ENCODE measurements around the gene IGFL1.
A peak's percentile ranks its signal among the peaks of the same experiment; 100 is the strongest.
"Not testable (repeated sequence)": the region's sequence is repeated elsewhere in the genome, so short reads cannot be mapped to it uniquely, and the experiment has no call there.

IGFL1 gene

DNA sequence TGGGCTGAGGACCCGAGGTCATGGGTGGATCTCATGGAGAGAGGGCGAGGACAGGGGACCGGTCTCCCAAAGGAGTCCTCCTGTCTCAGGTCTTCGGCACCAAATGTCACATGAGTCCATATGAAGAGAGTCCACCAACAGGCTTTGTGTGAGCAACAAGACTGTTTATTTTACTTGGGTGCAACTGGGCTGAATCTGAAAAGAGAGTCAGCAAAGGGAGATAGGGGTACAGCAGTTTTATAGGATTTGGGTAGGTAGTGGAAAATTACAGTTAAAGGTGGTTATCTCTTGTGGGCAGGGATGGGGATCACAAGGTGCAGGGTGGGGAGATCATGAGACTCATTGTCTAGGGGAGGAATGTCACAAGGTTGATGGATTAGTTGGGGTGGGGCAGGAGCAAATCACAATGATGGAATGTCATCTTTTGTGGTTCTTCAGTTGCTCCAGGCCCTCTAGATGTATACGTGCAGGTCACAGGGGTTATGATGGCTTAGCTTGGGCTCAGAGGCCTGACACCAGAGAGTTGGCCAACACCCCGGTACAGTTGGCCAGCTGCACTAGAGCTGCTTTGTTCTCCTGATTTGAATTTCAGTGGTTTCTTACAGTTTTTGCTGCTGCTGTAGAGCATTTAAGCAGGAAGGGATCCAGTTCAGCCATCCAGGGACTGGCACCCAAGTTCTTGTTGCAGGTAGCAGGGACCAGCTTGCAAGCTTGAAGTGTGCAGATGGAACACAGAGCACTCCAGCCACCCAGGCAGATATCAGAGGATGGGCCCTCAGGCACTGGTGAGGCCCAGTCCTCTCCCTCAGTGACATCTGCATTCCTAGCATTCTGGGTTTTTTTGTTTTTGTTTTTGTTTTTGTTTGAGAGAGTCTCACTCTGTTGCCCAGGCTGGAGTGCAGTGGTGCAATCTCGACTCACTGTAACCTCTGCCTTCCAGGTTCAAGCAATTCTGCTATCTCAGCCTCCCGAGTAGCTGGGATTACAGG is 26.4 kb upstream of the IGFL1 start:
- DNase-seq = no peak

DNA sequence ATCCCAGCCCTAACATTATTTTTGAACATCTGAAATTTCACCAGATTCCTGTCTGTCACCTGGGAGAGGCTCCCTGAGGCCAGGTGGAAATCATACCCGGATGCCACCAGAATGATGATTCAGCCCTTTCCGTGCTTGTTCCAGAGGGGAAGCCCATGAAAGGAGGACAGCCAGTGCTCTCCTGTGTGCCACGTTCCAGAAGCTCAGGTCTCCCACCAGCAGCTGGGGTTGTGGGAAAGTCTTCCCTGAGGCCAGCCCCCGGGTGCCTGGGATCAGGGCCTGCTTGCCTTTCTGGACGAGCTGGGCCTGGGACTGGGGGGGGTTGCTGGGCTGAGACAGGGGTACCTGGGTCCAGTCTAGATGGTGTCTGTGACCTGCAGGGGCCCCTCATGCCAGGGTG is 25.5 kb upstream of the IGFL1 start:
- no peak for DNase-seq

DNA sequence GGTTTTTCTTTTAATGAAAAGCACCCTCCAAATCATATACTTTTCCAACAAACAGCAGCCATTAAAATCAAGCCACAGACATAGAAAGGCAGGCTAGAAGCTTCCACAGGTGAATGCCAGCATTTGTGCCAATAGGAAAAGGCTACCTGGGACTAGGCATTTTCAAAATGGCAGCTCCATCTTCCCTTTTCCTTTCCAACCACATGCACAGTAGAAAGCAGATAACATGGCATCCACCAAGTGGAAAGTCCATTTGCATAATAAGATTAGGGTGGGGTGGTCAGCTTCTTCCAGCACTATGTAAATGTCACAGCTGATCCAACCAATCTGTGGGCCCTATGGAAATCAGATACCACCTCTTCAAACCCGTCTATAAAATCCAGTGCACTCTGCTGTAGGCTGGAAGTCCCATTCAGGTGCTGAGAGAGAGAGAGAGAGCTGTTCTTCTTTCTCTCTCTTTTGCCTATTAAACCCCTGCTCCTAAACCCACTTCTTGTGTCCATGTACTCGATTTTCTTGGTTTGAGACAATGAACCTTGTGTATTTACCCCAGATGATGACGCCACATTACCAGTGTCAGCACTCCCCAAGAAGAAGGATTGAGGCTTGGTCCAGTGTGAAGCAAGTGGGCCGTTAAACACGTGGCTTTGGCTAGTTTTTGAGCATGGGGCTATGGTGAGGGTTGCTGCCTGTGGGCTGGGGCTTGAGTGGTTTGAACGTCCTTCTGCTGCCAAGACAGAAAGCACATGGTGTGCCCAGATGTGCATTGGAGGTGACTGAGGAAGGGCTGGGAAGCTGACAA is 24.2 kb upstream of the IGFL1 start:
- DNase-seq = no peak

DNA sequence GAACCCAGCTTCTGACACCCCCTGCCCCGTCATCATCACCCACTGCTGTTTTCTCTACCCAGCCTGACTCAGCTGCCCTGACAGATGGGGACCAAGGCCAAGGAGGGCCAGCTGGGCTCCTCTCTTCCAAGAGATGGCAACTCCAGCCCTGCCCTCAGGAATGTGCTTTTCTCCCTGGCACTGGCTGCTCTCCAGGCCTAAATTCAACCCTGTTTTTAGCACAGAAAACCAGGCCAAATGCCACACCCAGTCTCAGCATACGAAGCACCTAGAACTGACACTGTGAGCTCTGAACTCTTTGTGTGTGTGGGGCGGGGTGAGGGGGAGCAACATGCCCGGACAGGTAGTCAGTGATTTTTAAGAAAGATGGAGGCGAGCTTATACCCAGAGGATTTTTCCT is 23.4 kb upstream of the IGFL1 start:
- DNase-seq = no peak

DNA sequence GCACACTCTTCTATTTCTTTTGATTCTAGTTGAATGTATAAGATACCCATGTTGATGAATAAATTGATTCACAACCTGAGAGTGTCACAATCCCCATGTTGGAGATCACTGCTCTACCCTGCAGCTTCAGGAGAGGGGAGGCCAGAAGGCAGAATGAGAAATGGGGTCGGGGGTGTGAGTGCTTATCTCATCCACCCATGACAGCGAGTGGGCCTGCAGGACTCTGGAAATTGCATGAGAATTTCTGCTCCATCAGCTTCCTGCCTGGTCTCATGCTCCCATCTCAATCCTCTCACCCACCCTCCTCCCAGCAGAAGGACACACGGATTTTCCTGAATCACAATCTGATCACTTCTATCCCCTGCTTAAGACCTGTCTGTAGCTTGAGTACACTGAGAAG is 22.9 kb upstream of the IGFL1 start:
- no peak for DNase-seq

DNA sequence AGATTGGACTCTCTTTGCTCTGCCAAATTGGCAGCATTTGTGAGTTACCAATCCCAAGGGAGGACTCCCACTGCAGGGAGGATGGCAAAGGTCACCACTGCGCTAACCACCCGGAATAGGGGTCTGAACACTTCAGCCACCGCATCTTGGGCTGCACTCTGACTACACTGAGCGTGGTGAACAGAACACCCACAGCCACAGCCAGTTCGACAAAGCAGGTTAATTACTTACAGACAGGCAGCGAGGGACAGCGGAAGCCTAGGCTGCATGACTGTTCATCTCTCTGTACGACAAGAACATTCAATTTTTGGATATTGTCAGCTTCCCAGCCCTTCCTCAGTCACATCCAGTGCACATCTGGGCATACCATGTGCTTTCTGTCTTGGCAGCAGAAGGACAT is 21.7 kb upstream of the IGFL1 start:
- DNase-seq = not testable (repeated sequence)

DNA sequence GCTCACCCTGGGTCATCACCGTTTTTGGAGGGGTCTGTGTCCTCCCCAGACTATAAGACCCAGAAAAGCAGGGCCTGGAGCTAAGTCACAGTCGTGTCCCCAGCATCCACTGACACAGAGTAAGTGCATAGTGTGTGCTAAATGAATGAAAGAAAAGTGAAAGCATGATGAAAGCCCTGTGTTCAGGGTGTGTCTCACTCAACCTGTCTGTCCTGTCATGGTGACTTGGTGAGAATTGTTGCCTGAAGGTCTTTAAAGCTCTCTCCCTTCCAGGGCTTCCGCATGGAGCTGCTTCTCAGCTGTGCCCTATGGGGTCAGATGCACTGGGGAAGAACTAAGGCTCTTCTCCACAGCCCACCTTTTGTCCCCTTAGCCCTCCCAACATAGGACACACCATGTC is 20.5 kb upstream of the IGFL1 start:
- DNase-seq = no peak

DNA sequence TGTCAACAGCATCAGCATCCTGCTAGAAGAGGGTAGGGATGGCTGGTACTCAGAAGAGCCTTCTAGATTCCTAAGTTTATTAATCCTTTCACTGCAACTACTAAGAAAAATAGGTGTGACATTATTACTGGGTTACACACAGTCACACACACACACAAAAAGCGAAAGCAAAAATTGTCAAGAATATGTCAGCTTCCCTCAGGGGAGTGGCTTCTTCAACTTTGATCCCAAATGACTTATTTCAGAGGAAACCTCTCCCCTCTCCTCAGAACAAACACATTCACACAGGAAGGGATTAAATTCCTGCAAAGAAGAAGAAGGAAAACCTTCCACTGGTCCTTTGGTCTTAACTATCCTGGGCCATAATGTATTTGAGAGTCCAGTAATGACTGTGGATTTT is 20.1 kb upstream of the IGFL1 start:
- DNase-seq = no peak

DNA sequence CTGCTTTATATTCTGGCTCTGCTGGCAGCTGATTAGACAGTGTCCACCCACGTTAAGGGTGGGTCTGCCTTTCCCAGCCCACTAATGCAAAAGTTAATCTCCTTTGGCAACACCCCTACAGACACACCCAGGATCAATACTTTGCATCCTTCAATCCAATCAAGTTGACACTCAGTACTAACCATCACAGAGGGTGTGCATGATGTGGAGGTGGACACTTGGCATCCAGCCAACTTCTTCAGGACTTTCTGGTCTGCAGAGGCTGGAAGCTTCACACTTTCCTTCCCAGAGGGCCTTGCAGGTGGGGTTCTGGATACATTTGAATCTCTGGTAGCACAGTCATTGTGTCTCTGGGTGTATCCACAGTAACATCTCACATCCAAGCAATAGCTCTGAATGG is 18.9 kb upstream of the IGFL1 start:
- DNase-seq = no peak

DNA sequence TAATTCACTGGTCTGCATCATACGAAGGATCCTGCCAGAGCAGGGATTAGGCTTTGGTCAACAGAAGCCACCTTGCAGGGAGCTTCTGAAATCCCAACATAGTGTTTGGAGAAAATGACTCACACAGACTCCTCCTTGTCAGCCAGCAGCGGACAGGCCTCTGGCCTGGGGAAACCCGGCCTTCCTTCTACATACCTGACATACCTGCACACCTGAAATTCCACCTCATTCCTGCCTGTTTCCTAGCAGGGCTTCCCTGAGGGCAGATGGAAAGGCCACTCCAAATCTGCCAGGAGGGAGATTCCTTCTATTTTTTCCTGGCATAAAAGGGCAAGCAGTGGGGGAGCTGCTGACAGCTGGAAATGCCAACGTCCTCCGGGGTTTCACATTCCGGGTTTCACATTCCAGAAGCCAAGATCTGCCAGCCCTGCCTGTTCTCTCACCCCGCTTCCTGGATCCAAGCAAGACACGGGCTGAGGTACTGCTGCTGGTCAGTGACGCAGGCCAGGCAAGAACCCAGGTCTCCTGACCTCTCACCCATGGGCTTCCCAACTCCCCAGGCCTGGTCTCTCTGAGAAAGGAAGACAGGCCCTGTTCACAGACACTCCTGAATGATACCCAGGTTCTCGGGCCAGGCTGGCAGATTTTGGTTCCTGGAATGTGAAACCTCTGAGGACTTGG is 18.2 kb upstream of the IGFL1 start:
- no peak for DNase-seq

DNA sequence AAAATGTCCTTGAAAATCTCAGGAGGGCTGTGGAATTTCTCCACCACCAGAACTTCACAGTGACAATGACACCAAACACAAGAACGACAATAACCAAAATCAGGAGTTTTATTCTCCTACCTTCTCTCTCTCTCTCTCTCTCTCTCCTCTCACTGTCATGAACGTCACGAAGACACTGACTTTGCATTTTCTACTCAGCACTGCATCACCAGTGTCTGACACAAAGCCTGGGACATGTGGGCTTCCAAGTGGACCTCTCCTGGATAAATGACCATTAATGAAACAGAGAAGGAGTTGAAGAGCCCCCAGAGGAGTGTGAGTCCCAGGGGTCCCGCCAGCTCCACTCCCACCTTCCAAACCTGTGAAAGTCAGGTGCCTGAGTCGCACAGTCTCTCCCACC is 16.9 kb upstream of the IGFL1 start:
- not testable (repeated sequence) for DNase-seq

DNA sequence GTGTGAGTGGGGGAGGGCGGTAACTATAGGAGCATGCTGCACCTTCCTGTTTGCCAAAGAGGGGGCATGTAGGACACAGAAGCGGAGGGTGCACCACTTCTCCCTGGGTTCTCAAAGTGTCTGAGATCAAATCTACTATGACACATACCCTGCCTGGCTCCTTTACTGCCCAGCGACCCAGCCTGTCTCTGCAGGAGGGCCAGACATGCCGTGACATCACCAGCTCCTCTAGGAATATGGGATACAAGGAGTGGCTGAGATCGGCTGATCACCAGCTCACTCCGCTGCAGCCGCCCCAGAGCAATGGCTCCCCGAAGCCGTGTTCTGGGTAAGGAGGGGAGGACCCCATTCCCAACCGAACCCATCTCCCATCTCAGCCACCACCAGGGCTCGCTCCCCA is 16.4 kb upstream of the IGFL1 start:
- DNase-seq = no peak

DNA sequence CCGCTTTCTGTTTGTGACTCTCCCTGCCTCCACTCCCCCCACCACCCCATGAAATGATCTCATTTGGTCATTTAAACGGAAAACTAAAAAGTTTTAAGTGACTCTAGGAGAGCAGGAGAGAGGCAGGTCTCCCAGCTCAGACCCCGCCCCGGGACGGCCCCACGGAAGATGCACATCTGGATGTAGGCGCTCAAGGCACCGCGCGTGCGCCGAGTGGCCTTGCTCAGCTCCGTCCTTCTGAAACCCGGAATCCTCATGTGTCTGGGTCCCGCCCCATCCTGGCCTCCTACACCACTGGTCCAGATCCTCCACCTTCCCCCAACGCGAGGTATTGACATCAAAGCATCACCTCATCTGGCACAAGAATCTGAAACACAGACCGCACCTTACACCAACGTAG is 15.7 kb upstream of the IGFL1 start:
- DNase-seq = no peak

DNA sequence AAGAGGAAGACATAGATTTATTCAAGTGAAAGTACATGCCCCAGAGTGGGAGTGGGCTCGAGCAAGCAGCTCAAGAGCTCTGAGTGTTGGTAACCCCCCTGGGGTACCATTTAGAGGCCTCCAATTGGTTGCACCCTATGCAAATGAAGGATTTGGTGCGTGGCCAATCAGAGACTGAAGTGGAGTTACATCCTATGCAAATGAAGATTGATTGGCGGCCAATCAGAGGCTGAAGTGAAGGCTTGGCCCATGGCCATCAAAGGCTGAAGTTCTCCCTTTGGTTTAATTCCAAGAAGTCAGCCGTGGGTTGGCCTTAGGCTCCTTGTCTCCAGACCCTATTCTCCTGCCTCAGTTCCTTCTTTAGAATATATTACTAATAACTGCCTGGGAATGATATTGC is 12.9 kb upstream of the IGFL1 start:
- DNase-seq = no peak

DNA sequence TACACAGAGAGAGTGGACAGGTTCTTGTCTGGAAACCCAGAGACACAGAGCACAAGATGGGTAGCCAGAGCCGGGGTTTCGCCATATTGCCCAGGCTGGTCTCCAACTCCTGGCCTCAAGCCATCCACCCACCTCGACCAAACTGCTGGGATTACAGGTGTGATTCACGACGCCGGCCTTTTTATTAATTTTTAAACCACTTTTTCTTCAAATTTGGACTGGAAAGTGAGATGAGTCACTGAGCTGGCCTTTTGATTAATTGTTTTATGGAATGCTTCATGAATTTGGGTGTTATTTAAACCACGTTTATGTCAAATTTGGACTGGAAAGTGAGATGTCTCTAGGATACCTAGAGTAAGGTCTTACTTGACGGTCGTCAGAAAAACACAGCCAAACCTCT is 12.1 kb upstream of the IGFL1 start:
- DNase-seq = no peak

DNA sequence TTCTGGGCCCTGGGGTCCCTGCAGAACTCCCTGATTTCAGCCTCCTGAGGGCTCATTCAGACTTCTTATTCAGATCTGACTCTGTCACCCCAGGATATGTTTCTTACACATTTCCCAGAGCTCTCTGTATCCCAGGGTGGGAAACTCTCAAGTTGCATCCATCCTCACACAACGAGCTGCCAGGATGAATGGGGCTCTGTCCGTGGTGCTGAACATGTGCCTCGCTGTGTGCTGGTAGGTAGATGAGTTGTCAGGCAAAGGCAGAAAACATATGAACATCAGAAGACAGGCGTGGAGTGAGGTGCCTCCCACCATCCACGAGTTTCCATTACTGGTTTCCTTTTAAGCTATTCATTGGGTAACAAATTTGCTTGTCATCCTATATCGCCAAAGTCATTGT is 11.4 kb upstream of the IGFL1 start:
- peak; percentile 7 for DNase-seq

DNA sequence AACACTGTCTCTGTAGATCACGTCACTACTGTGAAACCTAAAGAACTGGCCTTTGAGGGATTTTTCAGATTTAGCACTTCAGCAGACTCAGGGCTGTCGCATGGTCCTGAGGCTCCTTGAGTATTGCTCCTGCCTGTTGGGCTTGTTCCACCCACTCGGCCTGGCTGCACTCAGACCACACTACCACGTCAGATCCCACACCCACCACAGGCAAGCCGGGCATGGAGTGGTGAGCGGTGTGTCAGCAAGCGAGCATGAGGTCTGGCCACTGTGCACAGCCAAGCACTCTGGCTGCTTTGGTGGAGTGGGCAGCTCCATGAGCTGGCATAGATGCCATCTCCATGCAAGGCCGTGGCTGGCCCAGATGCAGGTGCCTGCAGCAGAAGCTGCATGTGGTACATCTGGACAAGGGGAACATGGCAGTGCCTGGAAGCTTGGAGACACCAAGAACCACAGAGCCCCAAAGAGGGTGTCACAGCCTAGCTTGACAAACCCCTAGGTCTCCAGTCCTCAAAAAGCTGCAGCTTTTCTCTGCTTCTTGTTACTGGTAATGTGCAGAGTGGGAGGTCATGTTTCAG is 9.4 kb upstream of the IGFL1 start:
- no peak for DNase-seq

DNA sequence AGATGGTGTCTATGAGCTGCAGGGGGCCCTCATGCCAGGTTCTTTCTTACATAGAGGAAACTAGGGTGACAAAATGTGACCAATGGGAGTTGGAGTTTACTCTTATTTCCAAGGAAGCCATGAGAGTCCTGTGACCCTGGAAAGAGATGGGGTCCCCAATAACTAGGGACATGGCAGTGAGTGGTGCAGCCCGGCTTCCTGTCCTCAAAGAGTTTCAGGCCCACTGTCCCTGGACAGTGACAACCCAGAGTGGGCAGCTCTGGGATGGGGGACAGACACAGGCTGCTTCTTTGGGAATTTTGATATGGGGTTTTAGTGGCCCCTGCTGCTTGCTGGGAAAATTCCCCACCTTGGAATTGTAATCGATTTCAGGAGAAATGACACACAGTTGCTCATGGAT is 8.4 kb upstream of the IGFL1 start:
- no peak for DNase-seq

DNA sequence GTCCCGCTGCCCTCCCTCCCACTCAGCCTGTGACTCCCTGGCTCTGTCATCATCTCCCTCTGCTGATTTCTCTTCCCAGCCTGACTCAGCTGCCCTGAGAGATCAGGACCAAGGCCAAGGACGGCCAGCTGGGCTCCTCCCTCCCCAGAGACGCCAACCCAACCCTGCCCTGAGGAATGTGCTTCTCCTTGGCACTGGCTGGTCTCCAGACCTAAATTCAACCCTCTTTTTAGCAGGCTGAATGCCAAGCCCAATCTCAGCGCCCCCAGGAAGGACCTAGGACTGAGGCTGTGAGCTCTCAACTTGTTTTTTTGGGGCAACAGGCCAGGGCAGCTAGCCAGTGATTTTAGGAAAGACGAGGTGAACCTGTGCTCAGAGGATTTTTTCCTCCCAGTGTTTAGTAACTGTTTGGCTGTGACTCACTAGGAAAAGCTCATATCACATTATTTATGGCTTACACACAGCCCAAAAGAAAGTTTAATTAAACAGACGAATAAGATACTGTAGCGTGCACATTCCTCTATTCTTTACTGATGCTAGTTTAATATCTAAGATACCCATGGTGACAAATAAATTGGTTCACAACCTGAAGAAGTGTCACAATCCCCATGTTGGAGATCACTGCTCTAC is 7.4 kb upstream of the IGFL1 start:
- no peak for DNase-seq

DNA sequence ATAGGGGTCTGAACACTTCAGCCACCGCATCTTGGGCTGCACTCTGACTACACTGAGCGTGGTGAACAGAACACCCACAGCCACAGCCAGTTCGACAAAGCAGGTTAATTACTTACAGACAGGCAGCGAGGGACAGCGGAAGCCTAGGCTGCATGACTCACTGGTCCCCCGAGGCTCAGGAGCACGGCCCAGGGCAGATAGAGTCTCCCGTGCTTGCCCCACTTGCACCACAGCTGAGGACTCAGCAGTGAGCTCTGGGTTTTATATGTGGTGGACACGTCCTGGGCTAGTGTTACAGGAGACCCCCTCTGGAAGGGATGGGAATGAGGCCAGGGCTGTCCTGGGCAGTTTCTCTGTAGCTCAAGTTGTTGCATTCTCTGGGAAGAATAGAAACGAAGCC is 5.8 kb upstream of the IGFL1 start:
- not testable (repeated sequence) for DNase-seq

DNA sequence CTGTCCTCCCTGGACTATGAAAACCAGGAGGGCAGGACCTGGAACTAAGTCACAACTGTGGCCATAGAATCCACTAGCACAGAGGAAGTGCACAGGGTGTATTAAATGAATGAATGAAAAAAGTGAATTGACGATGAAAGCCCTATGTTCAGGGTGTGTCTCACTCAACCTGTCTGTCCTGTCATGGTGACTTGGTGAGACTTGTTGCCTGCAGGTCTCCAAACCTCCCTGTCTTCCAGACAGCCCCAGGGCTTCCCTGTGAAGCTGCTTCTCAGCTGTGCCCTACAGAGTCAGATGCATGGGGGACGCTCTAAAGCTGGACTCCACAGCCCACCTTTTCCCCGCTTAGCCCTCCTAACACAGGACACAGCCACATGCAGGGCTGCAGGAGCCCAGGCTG is 4.8 kb upstream of the IGFL1 start:
- no peak for DNase-seq

DNA sequence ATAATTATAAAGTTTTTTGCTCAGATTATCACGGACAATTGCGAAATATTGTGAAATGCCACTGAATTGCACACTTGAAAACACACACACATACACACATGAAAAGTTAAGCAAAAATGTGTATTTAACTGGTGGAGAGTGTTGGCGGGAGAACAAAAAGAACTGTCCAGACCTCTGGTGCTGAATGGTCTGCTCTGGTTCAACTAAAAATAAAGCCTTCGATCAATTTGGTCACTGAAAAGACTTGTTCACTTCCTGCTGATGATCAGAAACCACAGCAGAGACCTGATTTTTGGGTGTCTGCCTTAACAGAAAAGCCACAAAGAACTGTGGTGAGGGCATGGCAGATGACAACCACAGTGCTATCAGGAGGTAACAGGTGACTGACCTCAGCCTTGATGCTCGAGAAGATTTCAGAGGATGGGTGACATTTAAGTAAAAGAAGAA is 4.0 kb upstream of the IGFL1 start:
- DNase-seq = no peak

Data from CD4-positive, alpha-beta T cell treated with Interleukin-6 for 4 hours (primary cell).